Uterus (tissue), 4 donors: ENCODE measurements around the gene NCBP3. TPM values are rescaled to one million over a fixed set of nuclear protein-coding genes. Genes with fewer than 3 reads are reported as not detected.

Experiments
- DNase-seq, 2 donors: peaks; one replicate each; pipeline ENCODE4 v3.0.0-alpha.2; 2019 to 2020
- H3K27ac ChIP-seq, 2 donors: fragments of 200-600 bp; sonication (generic); 1 replicate in 1 of 2; 2 replicates in 1 of 2; pipeline ENCODE4 v1.5.1; 2016 to 2018
- H3K27me3 ChIP-seq, 2 donors: fragments of 200-600 bp; sonication (generic); one replicate each; pipeline ENCODE4 v1.5.1; 2018 to 2019; ENCODE audit warnings: control low read depth in 1 of 2
- H3K36me3 ChIP-seq, 2 donors: fragments of 200-600 bp; sonication (generic); one replicate each; pipeline ENCODE4 v1.5.1; 2019; ENCODE audit warnings: control low read depth in 1 of 2
- H3K4me1 ChIP-seq, 2 donors: fragments of 200-600 bp; sonication (generic); one replicate each; pipeline ENCODE4 v1.5.1; 2018 to 2019; ENCODE audit warnings: control low read depth in 1 of 2
- H3K4me3 ChIP-seq, 2 donors: fragments of 200-600 bp; sonication (generic); 1 replicate in 1 of 2; 2 replicates in 1 of 2; pipeline ENCODE4 v1.5.1; 2018 to 2019; ENCODE audit warnings: mild to moderate bottlenecking in 1 of 2
- H3K9me3 ChIP-seq, 2 donors: fragments of 200-600 bp; sonication (generic); one replicate each; pipeline ENCODE4 v1.5.1; 2019; ENCODE audit warnings: control low read depth in 1 of 2
- CTCF ChIP-seq, 4 experiments: fragments of 200-600 bp in 2 of 4; fragments of 450-650 bp in 2 of 4; sonication (generic) in 2 of 4; IDR thresholded peaks; one replicate each; pipeline ENCODE4 v1.5.1; 2016 to 2019; ENCODE audit warnings: antibody characterized with exemption in 4 of 4, mild to moderate bottlenecking in 2 of 4, moderate library complexity in 1 of 4
- POLR2A ChIP-seq, 2 donors: fragments of 450-650 bp; IDR thresholded peaks; one replicate each; pipeline ENCODE4 v1.6.1; 2016; ENCODE audit warnings: antibody characterized with exemption in 2 of 2, mild to moderate bottlenecking in 1 of 2, moderate library complexity in 1 of 2
- intact Hi-C: fragments of 100-400 bp; cut with DNase I; formaldehyde crosslinking; loops from one replicate; pipeline ENCODE4 v1.15.1; 2023; ENCODE audit warnings: low total_unique reads
- total RNA-seq, 4 donors: library from RNA; depleted of rRNA in 3 of 4; stranded (reverse); fragments of >200 nt in 3 of 4; gene quantifications; one replicate each; pipeline versions ENCODE4 v1.1.0 to v1.2.4, GENCODE V29; 2014 to 2023
- donor health status: DM: yes; HTN: yes; CAD: no.

Gene NCBP3
- total RNA-seq, 4 donors from 2014 or later = 16.5 to 46.7 (median 30.1) TPM

GRCh38 chr17:3821101-3821500 is 24.9 kb downstream of the NCBP3 start:
- no peak overlapping the region for H3K27ac ChIP-seq
- H3K27me3 ChIP-seq = no peaks in the 10 kb centered on the region
- intact Hi-C loops = no loop called here
- no peaks in the 10 kb centered on the region for H3K9me3 ChIP-seq
- H3K4me3 ChIP-seq = no peak overlapping the region
- H3K36me3 ChIP-seq = no peaks in the 10 kb centered on the region
- DNase-seq = no peak
- no peaks in the 10 kb centered on the region for H3K4me1 ChIP-seq
- TF ChIP-seq POLR2A (IDR thresholded peaks at IDR 0.05) = no peak
- no peak for TF ChIP-seq CTCF (IDR thresholded peaks at IDR 0.05)

- Histone ChIP-seq H3K36me3 (no peaks in the 10 kb centered on the region), H3K4me1 (no peaks in the 10 kb centered on the region), H3K27me3 (no peaks in the 10 kb centered on the region), H3K9me3 (no peaks in the 10 kb centered on the region), H3K4me3 (no peak overlapping the region), H3K27ac (no peak overlapping the region)
- DNase-seq = no peak
- intact Hi-C loops = no loop called here
- TF ChIP-seq POLR2A (IDR thresholded peaks at IDR 0.05) = no peak
- no peak for TF ChIP-seq CTCF (IDR thresholded peaks at IDR 0.05)
Measured at GRCh38 chr17:3818786-3819185, 27.3 kb downstream of the NCBP3 start.

- Histone ChIP-seq H3K4me1 (no peaks in the 10 kb centered on the region), H3K27me3 (no peaks in the 10 kb centered on the region), H3K36me3 (no peaks in the 10 kb centered on the region), H3K27ac (no peak overlapping the region), H3K9me3 (no peaks in the 10 kb centered on the region), H3K4me3 (no peak overlapping the region)
- no peak for DNase-seq
- intact Hi-C loops = no loop called here
- TF ChIP-seq POLR2A (IDR thresholded peaks at IDR 0.05) (no peak), CTCF (IDR thresholded peaks at IDR 0.05) (no peak)
Measured at GRCh38 chr17:3817851-3818605, 28.0 kb downstream of the NCBP3 start.

DNA sequence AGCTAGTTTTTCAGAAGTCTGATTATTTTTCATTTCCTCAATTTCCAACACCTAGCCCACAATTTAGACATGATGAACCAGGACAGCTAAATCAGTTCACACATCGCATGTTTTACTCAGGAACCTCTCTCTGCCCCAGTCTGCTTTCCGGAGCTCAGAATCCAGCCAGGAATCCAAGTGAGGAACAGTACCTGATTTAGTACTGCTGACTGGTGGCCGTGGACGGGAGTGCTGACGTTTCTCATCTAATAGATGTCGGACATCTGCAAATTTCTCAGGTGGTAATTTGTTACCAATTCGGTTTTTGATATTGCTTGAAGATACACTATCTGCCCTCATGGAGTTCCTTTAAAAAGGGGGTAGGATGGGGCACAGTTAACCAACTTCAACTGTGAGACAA is 30.1 kb downstream of the NCBP3 start:
- H3K27me3 ChIP-seq = no peaks in the 10 kb centered on the region
- no peak overlapping the region for H3K4me3 ChIP-seq
- TF ChIP-seq POLR2A (IDR thresholded peaks at IDR 0.05) (no peak), CTCF (IDR thresholded peaks at IDR 0.05) (no peak)
- intact Hi-C loops = no loop called here
- no peaks in the 10 kb centered on the region for H3K9me3 ChIP-seq
- H3K27ac ChIP-seq = no peak overlapping the region
- DNase-seq = no peak
- H3K36me3 ChIP-seq = no peaks in the 10 kb centered on the region
- no peaks in the 10 kb centered on the region for H3K4me1 ChIP-seq

DNA sequence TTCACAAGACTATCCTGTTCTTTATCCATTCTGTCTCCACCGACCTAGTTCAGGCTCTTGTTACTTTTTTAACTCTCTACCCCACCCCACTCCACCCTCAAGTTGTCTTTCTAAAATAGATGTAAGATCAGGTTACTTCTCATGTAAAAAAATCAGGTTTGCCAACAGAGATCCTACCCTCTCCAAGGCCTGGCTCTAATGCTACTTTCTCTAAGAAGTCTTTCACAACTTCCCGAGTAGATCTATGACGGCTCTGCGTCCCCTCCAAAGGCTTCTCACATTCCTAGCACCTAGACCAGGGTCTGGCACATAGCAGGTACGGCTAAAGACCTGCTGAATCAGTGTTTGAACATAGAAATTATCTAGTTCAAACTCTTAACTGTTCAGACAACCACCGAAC is 30.9 kb downstream of the NCBP3 start:
- no peak overlapping the region for H3K4me3 ChIP-seq
- intact Hi-C loops = no loop called here
- no peaks in the 10 kb centered on the region for H3K36me3 ChIP-seq
- no peaks in the 10 kb centered on the region for H3K4me1 ChIP-seq
- TF ChIP-seq CTCF (IDR thresholded peaks at IDR 0.05) = no peak
- TF ChIP-seq POLR2A (IDR thresholded peaks at IDR 0.05) = no peak
- H3K27me3 ChIP-seq = no peaks in the 10 kb centered on the region
- no peak overlapping the region for H3K27ac ChIP-seq
- no peaks in the 10 kb centered on the region for H3K9me3 ChIP-seq
- no peak for DNase-seq
